OCI-LY3 (cell line): Measurements from ENCODE around the gene DLG1.
A peak's percentile ranks its signal among the peaks of the same experiment; 100 is the strongest.

Experiments
- EZH2phosphoT487 ChIP-seq: fragments of 200-600 bp; shearing (Covaris generic); IDR thresholded peaks from 2 replicates; pipeline ENCODE4 v1.6.1; 2018; ENCODE audit warnings: antibody characterized with exemption, mixed run types, low read depth
- TF ChIP-seq, protein P1 (sequence below): fragments of 200-600, 300-600 bp; sonication (generic); IDR thresholded peaks from 2 replicates; pipeline ENCODE4 v1.5.1; 2014; ENCODE audit warnings: antibody characterized with exemption, low read length, low read depth

DNA sequence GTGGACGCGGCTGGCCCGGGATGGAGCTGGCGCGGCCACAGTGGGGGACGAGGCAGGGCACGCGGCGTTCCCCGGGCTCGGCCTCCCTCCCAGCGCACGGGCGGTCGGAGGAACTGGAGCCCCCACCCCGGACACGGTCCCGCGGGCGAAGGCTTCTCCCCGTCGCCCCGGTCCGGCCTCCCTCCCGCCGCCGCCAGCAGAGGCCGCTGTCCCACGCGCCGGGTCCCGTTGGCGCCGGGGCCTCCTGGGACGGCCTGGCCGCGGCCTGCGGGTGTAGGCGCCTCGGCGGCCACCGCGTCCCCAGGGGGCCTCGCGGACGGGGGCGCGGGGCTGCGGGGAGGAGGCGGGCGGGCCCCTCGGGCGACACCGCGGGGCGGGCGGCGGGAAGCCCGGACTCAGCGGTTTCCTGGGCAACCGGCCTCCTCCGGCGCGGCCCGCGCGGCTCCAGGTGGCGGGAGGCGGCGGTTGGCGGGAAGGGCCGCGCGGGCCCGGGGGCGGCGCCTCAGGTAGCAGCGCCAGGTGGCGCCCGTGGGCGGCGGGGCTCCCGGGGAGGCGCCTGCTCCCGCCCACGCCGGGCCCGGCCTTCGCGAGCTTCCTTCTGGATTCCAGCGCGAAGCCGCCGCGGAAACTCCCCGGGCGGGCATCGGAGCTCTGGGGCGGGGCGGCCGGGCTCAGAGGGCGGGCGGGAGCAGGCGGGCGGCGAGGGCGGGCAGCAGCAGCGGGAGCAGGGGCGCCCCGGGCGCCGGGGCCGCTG, 295.5 kb downstream of the DLG1 start:
- TF ChIP-seq, protein P1, sequence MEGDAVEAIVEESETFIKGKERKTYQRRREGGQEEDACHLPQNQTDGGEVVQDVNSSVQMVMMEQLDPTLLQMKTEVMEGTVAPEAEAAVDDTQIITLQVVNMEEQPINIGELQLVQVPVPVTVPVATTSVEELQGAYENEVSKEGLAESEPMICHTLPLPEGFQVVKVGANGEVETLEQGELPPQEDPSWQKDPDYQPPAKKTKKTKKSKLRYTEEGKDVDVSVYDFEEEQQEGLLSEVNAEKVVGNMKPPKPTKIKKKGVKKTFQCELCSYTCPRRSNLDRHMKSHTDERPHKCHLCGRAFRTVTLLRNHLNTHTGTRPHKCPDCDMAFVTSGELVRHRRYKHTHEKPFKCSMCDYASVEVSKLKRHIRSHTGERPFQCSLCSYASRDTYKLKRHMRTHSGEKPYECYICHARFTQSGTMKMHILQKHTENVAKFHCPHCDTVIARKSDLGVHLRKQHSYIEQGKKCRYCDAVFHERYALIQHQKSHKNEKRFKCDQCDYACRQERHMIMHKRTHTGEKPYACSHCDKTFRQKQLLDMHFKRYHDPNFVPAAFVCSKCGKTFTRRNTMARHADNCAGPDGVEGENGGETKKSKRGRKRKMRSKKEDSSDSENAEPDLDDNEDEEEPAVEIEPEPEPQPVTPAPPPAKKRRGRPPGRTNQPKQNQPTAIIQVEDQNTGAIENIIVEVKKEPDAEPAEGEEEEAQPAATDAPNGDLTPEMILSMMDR = peak; percentile 53
- TF ChIP-seq EZH2phosphoT487 = no peak
